ACC112 (cell line): ENCODE measurements around the gene ANKRD33.

Source experiments
- H2AFZ ChIP-seq: fragments of 200-600 bp; sonication (generic); one replicate; pipeline ENCODE4 v1.6.0; 2017; ENCODE audit warnings: antibody characterized with exemption, low read length; ENCODE audit not compliant: unreplicated experiment
- H3K27ac ChIP-seq: fragments of 200-600 bp; sonication (generic); 2 replicates; pipeline ENCODE4 v1.5.1; 2014; ENCODE audit warnings: low read depth, mild to moderate bottlenecking, antibody characterized with exemption, low read length, moderate library complexity
- H3K27me3 ChIP-seq: fragments of 200-600 bp; sonication (generic); 2 replicates; pipeline ENCODE4 v1.6.1; 2014; ENCODE audit warnings: mild to moderate bottlenecking, antibody characterized with exemption, low read length, moderate library complexity, mixed read lengths; ENCODE audit not compliant: insufficient read depth
- H3K36me3 ChIP-seq: fragments of 200-600 bp; sonication (generic); 2 replicates; pipeline ENCODE4 v1.6.1; 2016; ENCODE audit warnings: mild to moderate bottlenecking, antibody characterized with exemption, low read length, moderate library complexity, mixed read lengths; ENCODE audit not compliant: insufficient read depth
- H3K4me1 ChIP-seq: fragments of 200-600 bp; sonication (generic); one replicate; pipeline ENCODE4 v1.6.1; 2016; ENCODE audit warnings: low read length, mixed read lengths; ENCODE audit not compliant: insufficient read depth, unreplicated experiment, control insufficient read depth
- H3K4me3 ChIP-seq: fragments of 200-600 bp; sonication (generic); 2 replicates; pipeline ENCODE4 v1.5.1; 2014; ENCODE audit warnings: mild to moderate bottlenecking, low read depth, low read length
- H3K79me2 ChIP-seq: fragments of 200-600 bp; sonication (generic); one replicate; pipeline ENCODE4 v1.6.0; 2016; ENCODE audit warnings: low read length; ENCODE audit not compliant: control insufficient read depth, unreplicated experiment, insufficient read depth

Gene ANKRD33

DNA sequence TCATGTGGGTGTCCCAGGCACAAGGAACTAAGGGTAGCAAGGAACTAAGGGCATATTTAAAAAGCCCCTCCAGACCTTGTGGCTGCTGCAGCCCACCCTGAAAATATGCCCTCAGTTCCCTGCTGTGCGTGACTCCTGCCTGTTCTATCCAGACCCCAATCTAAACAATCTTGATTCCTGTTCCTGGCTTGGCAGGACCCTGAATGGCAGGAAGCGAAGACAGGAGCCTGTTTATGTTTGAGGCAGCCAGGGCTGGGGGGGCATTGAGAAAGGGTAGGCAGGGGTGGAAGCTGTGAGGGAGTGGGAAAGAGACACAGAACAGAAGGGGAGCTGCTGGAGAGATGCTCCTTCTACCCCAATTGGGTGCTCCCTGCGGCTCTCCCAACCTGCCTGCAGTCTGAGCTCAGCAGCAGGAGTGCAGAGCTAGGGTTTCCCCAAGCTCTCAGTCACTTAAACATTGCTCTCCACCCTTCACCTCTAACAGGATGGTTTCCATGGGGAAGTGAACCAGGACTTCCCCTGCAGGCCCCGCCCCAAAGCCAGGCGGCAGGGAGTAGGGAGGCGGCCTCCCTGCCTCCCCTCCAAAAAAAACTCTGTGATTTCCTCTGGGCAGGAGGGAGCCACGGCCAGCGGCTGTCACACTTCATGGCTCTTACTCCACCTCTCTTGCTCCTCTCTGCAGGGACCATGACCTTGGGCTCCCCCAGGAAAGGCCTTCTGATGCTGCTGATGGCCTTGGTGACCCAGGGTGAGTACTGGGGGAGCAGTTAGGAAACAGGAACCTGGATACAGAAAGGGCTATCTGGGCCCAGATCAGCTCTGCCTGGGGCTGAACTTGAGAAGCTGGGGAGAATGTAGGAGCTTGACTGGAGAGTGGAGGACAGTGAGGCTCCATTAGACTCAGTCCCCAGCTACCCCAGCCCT, 24.1 kb downstream of the ANKRD33 start:
- Histone ChIP-seq H3K27me3 (no peaks in the 10 kb centered on the region), H3K4me3 (0 out of 2 replicates have a peak overlapping the region, but pooled peaks have one; percentile 14), H3K4me1 (peaks cover 28% of the 10 kb centered on the region), H3K27ac (no peak overlapping the region), H2AFZ (no peak overlapping the region), H3K36me3 (no peaks in the 10 kb centered on the region), H3K79me2 (no peaks in the 10 kb centered on the region)

DNA sequence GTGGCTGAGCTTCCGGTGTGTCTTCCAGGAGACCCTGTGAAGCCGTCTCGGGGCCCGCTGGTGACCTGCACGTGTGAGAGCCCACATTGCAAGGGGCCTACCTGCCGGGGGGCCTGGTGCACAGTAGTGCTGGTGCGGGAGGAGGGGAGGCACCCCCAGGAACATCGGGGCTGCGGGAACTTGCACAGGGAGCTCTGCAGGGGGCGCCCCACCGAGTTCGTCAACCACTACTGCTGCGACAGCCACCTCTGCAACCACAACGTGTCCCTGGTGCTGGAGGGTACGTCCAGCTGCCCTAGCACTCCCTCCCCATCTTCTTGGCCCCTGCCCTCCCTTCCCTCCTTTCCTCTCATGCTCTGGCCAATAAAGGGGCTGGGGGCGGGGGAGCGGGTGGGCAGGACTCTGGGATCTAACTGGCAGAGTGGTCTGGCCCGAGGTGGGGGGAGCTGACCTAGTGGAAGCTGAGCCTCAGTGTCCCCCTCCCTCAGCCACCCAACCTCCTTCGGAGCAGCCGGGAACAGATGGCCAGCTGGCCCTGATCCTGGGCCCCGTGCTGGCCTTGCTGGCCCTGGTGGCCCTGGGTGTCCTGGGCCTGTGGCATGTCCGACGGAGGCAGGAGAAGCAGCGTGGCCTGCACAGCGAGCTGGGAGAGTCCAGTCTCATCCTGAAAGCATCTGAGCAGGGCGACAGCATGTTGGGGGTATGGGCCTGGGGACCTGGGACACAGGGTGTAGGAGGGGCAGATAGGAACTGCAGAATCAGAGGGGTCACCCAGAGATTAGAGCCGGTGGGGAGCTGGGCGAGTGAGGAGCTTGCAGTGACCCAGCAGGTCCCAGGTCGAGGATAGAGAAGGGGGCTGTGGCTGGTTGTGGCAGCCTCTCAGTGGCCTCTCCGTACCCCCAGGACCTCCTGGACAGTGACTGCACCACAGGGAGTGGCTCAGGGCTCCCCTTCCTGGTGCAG, 25.4 kb downstream of the ANKRD33 start:
- Histone ChIP-seq H3K4me1 (peaks cover 28% of the 10 kb centered on the region), H2AFZ (no peak overlapping the region), H3K27ac (no peak overlapping the region), H3K4me3 (no peak overlapping the region), H3K79me2 (no peaks in the 10 kb centered on the region), H3K27me3 (no peaks in the 10 kb centered on the region), H3K36me3 (no peaks in the 10 kb centered on the region)

- H3K27ac ChIP-seq: no peak overlapping the region
- H3K27me3 ChIP-seq: no peaks in the 10 kb centered on the region
- H3K79me2 ChIP-seq: no peaks in the 10 kb centered on the region
- H3K4me1 ChIP-seq: peaks cover 28% of the 10 kb centered on the region
- H3K4me3 ChIP-seq: no peak overlapping the region
- no peak overlapping the region for H2AFZ ChIP-seq
- H3K36me3 ChIP-seq: no peaks in the 10 kb centered on the region
Measured at GRCh38 chr12:51914034-51914923, 26.4 kb downstream of the ANKRD33 start.

DNA sequence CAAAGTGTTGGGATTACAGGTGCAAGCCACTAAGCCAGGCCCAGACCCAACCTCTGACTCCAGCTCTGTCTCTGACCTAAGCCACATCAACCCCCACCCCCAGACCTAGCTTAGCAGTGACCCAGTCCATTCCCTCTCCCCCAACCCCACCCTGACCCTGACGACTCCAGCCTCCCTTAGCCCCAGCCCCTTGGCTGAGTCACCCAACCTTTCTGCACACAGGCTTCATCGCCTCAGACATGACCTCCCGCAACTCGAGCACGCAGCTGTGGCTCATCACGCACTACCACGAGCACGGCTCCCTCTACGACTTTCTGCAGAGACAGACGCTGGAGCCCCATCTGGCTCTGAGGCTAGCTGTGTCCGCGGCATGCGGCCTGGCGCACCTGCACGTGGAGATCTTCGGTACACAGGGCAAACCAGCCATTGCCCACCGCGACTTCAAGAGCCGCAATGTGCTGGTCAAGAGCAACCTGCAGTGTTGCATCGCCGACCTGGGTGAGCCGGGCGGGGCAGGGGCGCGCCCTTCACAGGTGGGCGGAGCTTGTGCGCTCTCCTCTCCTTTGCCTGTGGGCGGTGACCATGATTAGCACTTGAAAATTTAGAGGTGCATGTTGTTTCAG, 27.2 kb downstream of the ANKRD33 start:
- H3K36me3 ChIP-seq: no peaks in the 10 kb centered on the region
- H3K79me2 ChIP-seq: no peaks in the 10 kb centered on the region
- H3K27me3 ChIP-seq: no peaks in the 10 kb centered on the region
- no peak overlapping the region for H2AFZ ChIP-seq
- no peak overlapping the region for H3K4me3 ChIP-seq
- peaks cover 22% of the 10 kb centered on the region for H3K4me1 ChIP-seq
- no peak overlapping the region for H3K27ac ChIP-seq

DNA sequence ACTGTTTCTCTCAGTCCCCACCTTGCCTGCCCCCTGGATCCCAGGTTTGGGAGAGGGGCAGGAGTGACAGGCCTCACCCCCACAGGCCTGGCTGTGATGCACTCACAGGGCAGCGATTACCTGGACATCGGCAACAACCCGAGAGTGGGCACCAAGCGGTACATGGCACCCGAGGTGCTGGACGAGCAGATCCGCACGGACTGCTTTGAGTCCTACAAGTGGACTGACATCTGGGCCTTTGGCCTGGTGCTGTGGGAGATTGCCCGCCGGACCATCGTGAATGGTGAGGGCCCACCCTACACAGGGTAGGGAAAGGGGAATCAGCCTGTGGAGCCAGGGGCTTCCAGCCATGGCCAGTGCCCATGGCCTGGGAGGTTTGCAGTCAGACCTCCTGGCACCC, 28.0 kb downstream of the ANKRD33 start:
- Histone ChIP-seq H3K4me1 (peaks cover 13% of the 10 kb centered on the region), H3K79me2 (no peaks in the 10 kb centered on the region), H3K36me3 (no peaks in the 10 kb centered on the region), H3K4me3 (no peak overlapping the region), H2AFZ (no peak overlapping the region), H3K27ac (no peak overlapping the region), H3K27me3 (no peaks in the 10 kb centered on the region)

GRCh38 chr12:51917041-51917590, 29.2 kb downstream of the ANKRD33 start:
- H3K4me1 ChIP-seq: peaks cover 2% of the 10 kb centered on the region
- no peak overlapping the region for H3K27ac ChIP-seq
- H3K79me2 ChIP-seq: no peaks in the 10 kb centered on the region
- no peak overlapping the region for H2AFZ ChIP-seq
- no peaks in the 10 kb centered on the region for H3K36me3 ChIP-seq
- H3K4me3 ChIP-seq: no peak overlapping the region
- H3K27me3 ChIP-seq: no peaks in the 10 kb centered on the region

GRCh38 chr12:51917746-51918453, 30.0 kb downstream of the ANKRD33 start:
- peaks cover 7% of the 10 kb centered on the region for H3K4me1 ChIP-seq
- H2AFZ ChIP-seq: no peak overlapping the region
- no peaks in the 10 kb centered on the region for H3K27me3 ChIP-seq
- H3K27ac ChIP-seq: no peak overlapping the region
- no peaks in the 10 kb centered on the region for H3K36me3 ChIP-seq
- H3K4me3 ChIP-seq: no peak overlapping the region
- no peaks in the 10 kb centered on the region for H3K79me2 ChIP-seq

GRCh38 chr12:51920046-51920445, 32.1 kb downstream of the ANKRD33 start:
- peaks cover 16% of the 10 kb centered on the region for H3K4me1 ChIP-seq

DNA sequence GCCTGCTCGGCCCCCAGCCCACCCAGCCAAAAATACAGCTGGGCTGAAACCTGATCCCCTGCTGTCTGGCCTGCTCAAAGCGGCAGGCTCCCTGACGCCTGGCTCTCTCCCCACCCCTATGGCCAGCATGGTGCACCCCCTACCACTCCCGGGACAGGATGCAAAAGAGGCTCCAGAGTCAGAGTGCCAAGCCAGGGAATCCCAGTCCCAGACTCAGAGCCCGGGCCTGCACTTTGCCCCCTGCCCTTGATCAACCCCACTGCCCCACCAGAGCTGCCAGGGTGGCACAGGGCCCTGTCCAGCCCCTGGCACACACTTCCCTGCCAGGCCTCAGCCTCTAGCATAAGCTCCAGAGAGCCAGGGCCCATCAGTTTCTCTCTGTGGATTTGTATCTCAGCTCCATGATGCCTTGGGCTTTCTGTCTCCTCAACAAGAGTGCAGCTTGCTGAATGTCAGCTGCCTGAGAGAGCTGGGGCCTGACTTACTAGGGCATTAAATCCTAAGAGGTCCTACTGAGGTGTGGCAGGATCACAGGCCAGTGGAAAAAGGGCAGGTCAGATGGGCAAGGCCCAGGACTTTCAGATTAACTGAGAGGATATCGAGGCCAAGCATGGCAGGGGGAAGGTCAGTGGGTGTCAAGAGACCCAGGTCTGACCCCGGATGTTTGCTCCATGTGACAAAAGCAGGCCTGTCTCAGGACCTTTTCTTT, 33.3 kb downstream of the ANKRD33 start:
- peaks cover 16% of the 10 kb centered on the region for H3K4me1 ChIP-seq

More at GRCh38 chr12:51920046-51920445, 32.1 kb downstream of the ANKRD33 start:
- no peak overlapping the region for H2AFZ ChIP-seq
- H3K36me3 ChIP-seq: no peaks in the 10 kb centered on the region
- no peaks in the 10 kb centered on the region for H3K79me2 ChIP-seq
- no peak overlapping the region for H3K27ac ChIP-seq
- H3K27me3 ChIP-seq: no peaks in the 10 kb centered on the region
- no peak overlapping the region for H3K4me3 ChIP-seq

More for the DNA sequence above, 33.3 kb downstream of the ANKRD33 start:
- H3K4me3 ChIP-seq: no peak overlapping the region
- H2AFZ ChIP-seq: no peak overlapping the region
- no peaks in the 10 kb centered on the region for H3K36me3 ChIP-seq
- H3K27ac ChIP-seq: no peak overlapping the region
- no peaks in the 10 kb centered on the region for H3K27me3 ChIP-seq
- H3K79me2 ChIP-seq: no peaks in the 10 kb centered on the region
